Hindlimb muscle (tissue), 1 donor: ENCODE measurements around the gene MGAT4A. TPM values are rescaled to one million over a fixed set of nuclear protein-coding genes. Genes with fewer than 3 reads are reported as not detected.
"Not testable (repeated sequence)": the region's sequence is repeated elsewhere in the genome, so short reads cannot be mapped to it uniquely, and the experiment has no call there.

ENCODE experiments used
- DNase-seq: peaks from one replicate; pipeline ENCODE4 v3.0.0-alpha.2; 2013
- polyA plus RNA-seq: library from polyadenylated mRNA; unstranded; fragments of 120-200 nt; gene quantifications from one replicate; pipeline ENCODE4 v1.2.1, GENCODE V29; 2013; ENCODE audit not compliant: insufficient read length

Gene MGAT4A
- polyA plus RNA-seq, 1 donor, result 4.8 TPM

GRCh38 chr2:98702858-98703620, 27.9 kb downstream of the MGAT4A start:
- peak; percentile 21 for DNase-seq

GRCh38 chr2:98702127-98702802, 28.7 kb downstream of the MGAT4A start:
- no peak for DNase-seq

- no peak for DNase-seq
Measured at GRCh38 chr2:98701230-98701629, 29.7 kb downstream of the MGAT4A start.

- no peak for DNase-seq
Measured at GRCh38 chr2:98698896-98699295, 32.0 kb downstream of the MGAT4A start.

- no peak for DNase-seq
Measured at GRCh38 chr2:98697651-98698337, 33.1 kb downstream of the MGAT4A start.

- DNase-seq, result peak; percentile 28
Measured at GRCh38 chr2:98696200-98696599, 34.7 kb downstream of the MGAT4A start.

- no peak for DNase-seq
Measured at GRCh38 chr2:98695255-98695654, 35.7 kb downstream of the MGAT4A start.

GRCh38 chr2:98693477-98693876, 37.5 kb downstream of the MGAT4A start:
- DNase-seq, result no peak

- DNase-seq, result no peak
Measured at GRCh38 chr2:98692090-98693054, 38.6 kb downstream of the MGAT4A start.

GRCh38 chr2:98691303-98691702, 39.6 kb downstream of the MGAT4A start:
- no peak for DNase-seq

GRCh38 chr2:98685930-98686887, 44.7 kb downstream of the MGAT4A start:
- DNase-seq, result no peak

GRCh38 chr2:98683728-98684127, 47.2 kb downstream of the MGAT4A start:
- no peak for DNase-seq

- no peak for DNase-seq
Measured at GRCh38 chr2:98676742-98677141, 54.2 kb downstream of the MGAT4A start.

GRCh38 chr2:98674233-98674964, 56.5 kb downstream of the MGAT4A start:
- no peak for DNase-seq

GRCh38 chr2:98669675-98670074, 61.3 kb downstream of the MGAT4A start:
- DNase-seq, result no peak

- DNase-seq, result no peak
Measured at GRCh38 chr2:98665677-98666076, 65.3 kb downstream of the MGAT4A start.

- DNase-seq, result no peak
Measured at GRCh38 chr2:98664323-98664722, 66.6 kb downstream of the MGAT4A start.

GRCh38 chr2:98663511-98664090, 67.3 kb downstream of the MGAT4A start:
- no peak for DNase-seq

GRCh38 chr2:98659491-98659840, 71.5 kb downstream of the MGAT4A start:
- DNase-seq, result not testable (repeated sequence)
